ENCODE measurements around the gene DONSON. TPM values are rescaled to one million over a fixed set of nuclear protein-coding genes. Genes with fewer than 3 reads are reported as not detected.

DONSON gene
- total and polyA plus RNA-seq, 2 of the 13 experiments (the other 11 are each of a cell fraction or from before 2014, with no cell fraction given): 35.4 to 63.6 TPM

DNA sequence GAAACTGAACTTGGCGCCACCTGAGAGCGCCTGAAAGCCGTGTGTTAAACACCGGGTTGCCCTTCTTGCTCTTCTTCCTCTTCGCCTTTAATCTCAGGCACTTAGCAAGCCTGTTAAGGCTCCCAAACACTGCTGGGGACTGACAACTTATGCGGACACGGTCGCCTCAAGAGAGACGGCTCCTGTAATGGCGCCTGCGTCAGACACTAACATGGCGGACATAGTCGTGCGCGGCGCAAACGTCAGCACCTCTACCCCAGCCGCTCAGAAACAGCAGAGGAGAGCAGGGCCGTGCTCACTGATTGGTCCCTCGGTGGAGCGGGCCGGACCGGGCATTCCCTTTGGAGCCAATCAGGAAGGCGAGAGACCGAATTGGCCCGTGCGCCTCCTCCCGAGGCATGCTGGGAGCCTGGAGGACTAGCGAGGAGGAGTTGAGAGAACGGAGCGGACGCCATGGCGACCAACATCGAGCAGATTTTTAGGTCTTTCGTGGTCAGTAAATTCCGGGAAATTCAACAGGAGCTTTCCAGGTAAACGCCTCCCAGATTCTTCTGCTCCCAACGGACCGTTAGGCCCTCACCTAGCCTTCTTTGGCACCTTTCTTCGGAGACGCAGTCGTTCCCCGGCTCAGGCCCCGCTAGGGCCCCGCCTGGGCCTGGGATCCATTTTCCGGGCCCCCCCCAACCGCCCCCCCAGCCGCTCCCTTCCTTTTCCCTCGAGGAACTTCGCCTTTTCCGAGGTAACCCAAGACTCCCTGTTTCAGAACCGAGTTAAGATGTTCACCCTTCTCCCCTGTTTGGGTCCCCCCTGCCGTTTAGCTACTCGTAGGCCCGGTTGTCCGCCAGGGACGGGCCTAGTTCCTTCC, 45.6 kb downstream of the DONSON start, which contains the start of gene SON (continued):
- TF ChIP-seq, protein P1, sequence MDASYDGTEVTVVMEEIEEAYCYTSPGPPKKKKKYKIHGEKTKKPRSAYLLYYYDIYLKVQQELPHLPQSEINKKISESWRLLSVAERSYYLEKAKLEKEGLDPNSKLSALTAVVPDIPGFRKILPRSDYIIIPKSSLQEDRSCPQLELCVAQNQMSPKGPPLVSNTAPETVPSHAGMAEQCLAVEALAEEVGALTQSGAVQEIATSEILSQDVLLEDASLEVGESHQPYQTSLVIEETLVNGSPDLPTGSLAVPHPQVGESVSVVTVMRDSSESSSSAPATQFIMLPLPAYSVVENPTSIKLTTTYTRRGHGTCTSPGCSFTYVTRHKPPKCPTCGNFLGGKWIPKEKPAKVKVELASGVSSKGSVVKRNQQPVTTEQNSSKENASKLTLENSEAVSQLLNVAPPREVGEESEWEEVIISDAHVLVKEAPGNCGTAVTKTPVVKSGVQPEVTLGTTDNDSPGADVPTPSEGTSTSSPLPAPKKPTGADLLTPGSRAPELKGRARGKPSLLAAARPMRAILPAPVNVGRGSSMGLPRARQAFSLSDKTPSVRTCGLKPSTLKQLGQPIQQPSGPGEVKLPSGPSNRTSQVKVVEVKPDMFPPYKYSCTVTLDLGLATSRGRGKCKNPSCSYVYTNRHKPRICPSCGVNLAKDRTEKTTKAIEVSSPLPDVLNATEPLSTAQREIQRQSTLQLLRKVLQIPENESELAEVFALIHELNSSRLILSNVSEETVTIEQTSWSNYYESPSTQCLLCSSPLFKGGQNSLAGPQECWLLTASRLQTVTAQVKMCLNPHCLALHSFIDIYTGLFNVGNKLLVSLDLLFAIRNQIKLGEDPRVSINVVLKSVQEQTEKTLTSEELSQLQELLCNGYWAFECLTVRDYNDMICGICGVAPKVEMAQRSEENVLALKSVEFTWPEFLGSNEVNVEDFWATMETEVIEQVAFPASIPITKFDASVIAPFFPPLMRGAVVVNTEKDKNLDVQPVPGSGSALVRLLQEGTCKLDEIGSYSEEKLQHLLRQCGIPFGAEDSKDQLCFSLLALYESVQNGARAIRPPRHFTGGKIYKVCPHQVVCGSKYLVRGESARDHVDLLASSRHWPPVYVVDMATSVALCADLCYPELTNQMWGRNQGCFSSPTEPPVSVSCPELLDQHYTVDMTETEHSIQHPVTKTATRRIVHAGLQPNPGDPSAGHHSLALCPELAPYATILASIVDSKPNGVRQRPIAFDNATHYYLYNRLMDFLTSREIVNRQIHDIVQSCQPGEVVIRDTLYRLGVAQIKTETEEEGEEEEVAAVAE (CRISPR knock-in tag; IDR thresholded peaks at IDR 0.05; ENCODE audit: borderline replicate concordance): peak; percentile 96
- TF ChIP-seq, protein P2, sequence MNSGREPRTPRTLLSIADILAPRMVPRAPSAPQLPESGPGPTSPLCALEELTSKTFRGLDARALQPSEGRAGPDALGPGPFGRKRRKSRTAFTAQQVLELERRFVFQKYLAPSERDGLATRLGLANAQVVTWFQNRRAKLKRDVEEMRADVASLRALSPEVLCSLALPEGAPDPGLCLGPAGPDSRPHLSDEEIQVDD (CRISPR knock-in tag; IDR thresholded peaks at IDR 0.05; ENCODE audit: borderline replicate concordance): no peak
- TF ChIP-seq, protein P3, sequence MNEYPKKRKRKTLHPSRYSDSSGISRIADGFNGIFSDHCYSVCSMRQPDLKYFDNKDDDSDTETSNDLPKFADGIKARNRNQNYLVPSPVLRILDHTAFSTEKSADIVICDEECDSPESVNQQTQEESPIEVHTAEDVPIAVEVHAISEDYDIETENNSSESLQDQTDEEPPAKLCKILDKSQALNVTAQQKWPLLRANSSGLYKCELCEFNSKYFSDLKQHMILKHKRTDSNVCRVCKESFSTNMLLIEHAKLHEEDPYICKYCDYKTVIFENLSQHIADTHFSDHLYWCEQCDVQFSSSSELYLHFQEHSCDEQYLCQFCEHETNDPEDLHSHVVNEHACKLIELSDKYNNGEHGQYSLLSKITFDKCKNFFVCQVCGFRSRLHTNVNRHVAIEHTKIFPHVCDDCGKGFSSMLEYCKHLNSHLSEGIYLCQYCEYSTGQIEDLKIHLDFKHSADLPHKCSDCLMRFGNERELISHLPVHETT (CRISPR knock-in tag; conservative IDR thresholded peaks at IDR 0.05): peak; percentile 89
- TF ChIP-seq CHCHD3 (CRISPR knock-in tag; IDR thresholded peaks at IDR 0.05) (peak; percentile 12; the same call in 1 of the 2 replicates), HMG20A (CRISPR knock-in tag; IDR thresholded peaks at IDR 0.05; ENCODE audit: borderline replicate concordance) (no peak), SETDB1 (CRISPR knock-in tag; IDR thresholded peaks at IDR 0.05; ENCODE audit: borderline replicate concordance) (no peak), FIP1L1 (IDR thresholded peaks at IDR 0.05; ENCODE audit: borderline replicate concordance, insufficient read depth, low read depth, low read length) (no peak), ZNF224 (CRISPR knock-in tag; IDR thresholded peaks at IDR 0.05) (no peak), ZNF674 (CRISPR knock-in tag; IDR thresholded peaks at IDR 0.05; ENCODE audit: low read depth) (no peak), ZNF24 (IDR thresholded peaks at IDR 0.05) (no peak), ZNF33B (CRISPR knock-in tag; IDR thresholded peaks at IDR 0.05) (peak; percentile 83), HNRNPH1 (optimal IDR thresholded peaks at IDR 0.05; ENCODE audit: low read depth, low read length) (no peak), DNMT3B (CRISPR knock-in tag; conservative IDR thresholded peaks at IDR 0.05) (peak; percentile 80), HIVEP1 (CRISPR knock-in tag; IDR thresholded peaks at IDR 0.05) (no peak), BCL6 (CRISPR knock-in tag; IDR thresholded peaks at IDR 0.05) (no peak), ELF4 (CRISPR knock-in tag; IDR thresholded peaks at IDR 0.05; ENCODE audit: borderline replicate concordance) (no peak)
- TF ChIP-seq, protein P4, sequence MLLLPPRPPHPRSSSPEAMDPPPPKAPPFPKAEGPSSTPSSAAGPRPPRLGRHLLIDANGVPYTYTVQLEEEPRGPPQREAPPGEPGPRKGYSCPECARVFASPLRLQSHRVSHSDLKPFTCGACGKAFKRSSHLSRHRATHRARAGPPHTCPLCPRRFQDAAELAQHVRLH (CRISPR knock-in tag; IDR thresholded peaks at IDR 0.05; ENCODE audit: borderline replicate concordance, low read depth): no peak
- TF ChIP-seq, protein P5, sequence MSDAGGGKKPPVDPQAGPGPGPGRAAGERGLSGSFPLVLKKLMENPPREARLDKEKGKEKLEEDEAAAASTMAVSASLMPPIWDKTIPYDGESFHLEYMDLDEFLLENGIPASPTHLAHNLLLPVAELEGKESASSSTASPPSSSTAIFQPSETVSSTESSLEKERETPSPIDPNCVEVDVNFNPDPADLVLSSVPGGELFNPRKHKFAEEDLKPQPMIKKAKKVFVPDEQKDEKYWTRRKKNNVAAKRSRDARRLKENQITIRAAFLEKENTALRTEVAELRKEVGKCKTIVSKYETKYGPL (CRISPR knock-in tag; IDR thresholded peaks at IDR 0.05): no peak
- TF ChIP-seq, protein P6, sequence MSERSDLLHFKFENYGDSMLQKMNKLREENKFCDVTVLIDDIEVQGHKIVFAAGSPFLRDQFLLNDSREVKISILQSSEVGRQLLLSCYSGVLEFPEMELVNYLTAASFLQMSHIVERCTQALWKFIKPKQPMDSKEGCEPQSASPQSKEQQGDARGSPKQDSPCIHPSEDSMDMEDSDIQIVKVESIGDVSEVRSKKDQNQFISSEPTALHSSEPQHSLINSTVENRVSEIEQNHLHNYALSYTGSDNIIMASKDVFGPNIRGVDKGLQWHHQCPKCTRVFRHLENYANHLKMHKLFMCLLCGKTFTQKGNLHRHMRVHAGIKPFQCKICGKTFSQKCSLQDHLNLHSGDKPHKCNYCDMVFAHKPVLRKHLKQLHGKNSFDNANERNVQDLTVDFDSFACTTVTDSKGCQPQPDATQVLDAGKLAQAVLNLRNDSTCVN (CRISPR knock-in tag; IDR thresholded peaks at IDR 0.05; ENCODE audit: borderline replicate concordance): peak; percentile 10; the same call in 1 of the 2 replicates
- TF ChIP-seq, protein P7, sequence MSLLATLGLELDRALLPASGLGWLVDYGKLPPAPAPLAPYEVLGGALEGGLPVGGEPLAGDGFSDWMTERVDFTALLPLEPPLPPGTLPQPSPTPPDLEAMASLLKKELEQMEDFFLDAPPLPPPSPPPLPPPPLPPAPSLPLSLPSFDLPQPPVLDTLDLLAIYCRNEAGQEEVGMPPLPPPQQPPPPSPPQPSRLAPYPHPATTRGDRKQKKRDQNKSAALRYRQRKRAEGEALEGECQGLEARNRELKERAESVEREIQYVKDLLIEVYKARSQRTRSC (CRISPR knock-in tag; IDR thresholded peaks at IDR 0.05; ENCODE audit: low read depth): no peak
